Cardiac muscle cell (in vitro differentiated cells and primary cell): ENCODE results near the gene DLG2. TPM values are rescaled to one million over a fixed set of nuclear protein-coding genes. Genes with fewer than 3 reads are reported as not detected.
"Not testable (repeated sequence)": the region's sequence is repeated elsewhere in the genome, so short reads cannot be mapped to it uniquely, and the experiment has no call there.

Experiments
- DNase-seq, 2 donors: peaks; one replicate each; pipeline versions ENCODE4 v3.0.0 to v3.0.0-alpha.2; 2010 to 2017; ENCODE audit warnings: low read depth in 1 of 2, low spot score in 1 of 2
- H3K27ac ChIP-seq: fragments of 200-600 bp; sonication (generic); 2 replicates; pipeline ENCODE4 v1.5.1; 2016
- H3K27me3 ChIP-seq: fragments of 200-600 bp; sonication (generic); 2 replicates; pipeline ENCODE4 v1.6.0; 2016; ENCODE audit warnings: control low read depth
- H3K36me3 ChIP-seq: fragments of 200-600 bp; sonication (generic); 2 replicates; pipeline ENCODE4 v1.5.1; 2016; ENCODE audit warnings: control low read depth
- H3K4me1 ChIP-seq: fragments of 200-600 bp; sonication (generic); 2 replicates; pipeline ENCODE4 v1.8.1; 2017; ENCODE audit warnings: low read depth, mild to moderate bottlenecking, mixed run types
- H3K4me3 ChIP-seq: fragments of 200-600 bp; sonication (generic); 2 replicates; pipeline ENCODE4 v1.5.1; 2016; ENCODE audit warnings: mild to moderate bottlenecking
- H3K9me3 ChIP-seq: fragments of 200-600 bp; sonication (generic); 2 replicates; pipeline ENCODE4 v1.5.1; 2017; ENCODE audit warnings: low read depth, mild to moderate bottlenecking, control low read depth
- CTCF ChIP-seq: IDR thresholded peaks from 2 replicates; pipeline ENCODE4 v1.5.1; 2012; ENCODE audit warnings: low read depth, mild to moderate bottlenecking, low read length
- polyA plus RNA-seq: library from polyadenylated mRNA; unstranded; fragments of >200 nt; fragmentation: Nextera tagmentation; extraction: Ambion mirVana; gene quantifications from 2 replicates; pipeline ENCODE4 v1.2.1, GENCODE V29; 2016
- total RNA-seq: library from RNA; depleted of rRNA; stranded (reverse); fragments of >200 nt; gene quantifications from 2 replicates; pipeline ENCODE4 v1.2.3, GENCODE V29; 2016

DLG2 gene
- total and polyA plus RNA-seq, 2 experiments from 2014 or later: 3.5 to 15.9 TPM

- no peak for TF ChIP-seq CTCF
- Histone ChIP-seq H3K4me3 (no peak overlapping the region), H3K27me3 (no peaks in the 10 kb centered on the region), H3K4me1 (no peaks in the 10 kb centered on the region), H3K36me3 (no peaks in the 10 kb centered on the region), H3K27ac (no peak overlapping the region), H3K9me3 (no peaks in the 10 kb centered on the region)
- no peak for DNase-seq
Measured at GRCh38 chr11:84853841-84854497, 773.2 kb downstream of the DLG2 start.

GRCh38 chr11:84847842-84848241 is 779.3 kb downstream of the DLG2 start:
- H3K4me3 ChIP-seq: no peak overlapping the region
- H3K27ac ChIP-seq: no peak overlapping the region
- no peak for DNase-seq
- no peaks in the 10 kb centered on the region for H3K9me3 ChIP-seq
- TF ChIP-seq CTCF: no peak
- H3K36me3 ChIP-seq: no peaks in the 10 kb centered on the region
- no peaks in the 10 kb centered on the region for H3K4me1 ChIP-seq
- H3K27me3 ChIP-seq: no peaks in the 10 kb centered on the region

GRCh38 chr11:84840201-84840600 is 786.9 kb downstream of the DLG2 start:
- not testable (repeated sequence) for H3K9me3 ChIP-seq, H3K27me3 ChIP-seq, H3K4me1 ChIP-seq, H3K27ac ChIP-seq, H3K4me3 ChIP-seq, H3K36me3 ChIP-seq, DNase-seq

- no peaks in the 10 kb centered on the region for H3K36me3 ChIP-seq
- H3K4me1 ChIP-seq: no peaks in the 10 kb centered on the region
- H3K27me3 ChIP-seq: no peaks in the 10 kb centered on the region
- no peak for TF ChIP-seq CTCF
- DNase-seq: no peak
- H3K9me3 ChIP-seq: no peaks in the 10 kb centered on the region
- no peak overlapping the region for H3K4me3 ChIP-seq
- H3K27ac ChIP-seq: no peak overlapping the region
Measured at GRCh38 chr11:84837402-84838069, 789.6 kb downstream of the DLG2 start.

GRCh38 chr11:84836371-84836770 is 790.8 kb downstream of the DLG2 start:
- DNase-seq: no peak
- peaks cover under 1% of the 10 kb centered on the region for H3K4me1 ChIP-seq
- H3K27me3 ChIP-seq: no peaks in the 10 kb centered on the region
- no peak for TF ChIP-seq CTCF
- no peaks in the 10 kb centered on the region for H3K9me3 ChIP-seq
- H3K4me3 ChIP-seq: no peak overlapping the region
- no peaks in the 10 kb centered on the region for H3K36me3 ChIP-seq
- no peak overlapping the region for H3K27ac ChIP-seq

GRCh38 chr11:84833488-84834088 is 793.6 kb downstream of the DLG2 start:
- Histone ChIP-seq H3K4me3 (no peak overlapping the region), H3K4me1 (peaks cover 10% of the 10 kb centered on the region), H3K9me3 (no peaks in the 10 kb centered on the region), H3K27ac (no peak overlapping the region), H3K36me3 (no peaks in the 10 kb centered on the region), H3K27me3 (no peaks in the 10 kb centered on the region)
- TF ChIP-seq CTCF: no peak
- no peak for DNase-seq
